ENCODE results near the gene SMTNL1.

The SMTNL1 gene

DNA sequence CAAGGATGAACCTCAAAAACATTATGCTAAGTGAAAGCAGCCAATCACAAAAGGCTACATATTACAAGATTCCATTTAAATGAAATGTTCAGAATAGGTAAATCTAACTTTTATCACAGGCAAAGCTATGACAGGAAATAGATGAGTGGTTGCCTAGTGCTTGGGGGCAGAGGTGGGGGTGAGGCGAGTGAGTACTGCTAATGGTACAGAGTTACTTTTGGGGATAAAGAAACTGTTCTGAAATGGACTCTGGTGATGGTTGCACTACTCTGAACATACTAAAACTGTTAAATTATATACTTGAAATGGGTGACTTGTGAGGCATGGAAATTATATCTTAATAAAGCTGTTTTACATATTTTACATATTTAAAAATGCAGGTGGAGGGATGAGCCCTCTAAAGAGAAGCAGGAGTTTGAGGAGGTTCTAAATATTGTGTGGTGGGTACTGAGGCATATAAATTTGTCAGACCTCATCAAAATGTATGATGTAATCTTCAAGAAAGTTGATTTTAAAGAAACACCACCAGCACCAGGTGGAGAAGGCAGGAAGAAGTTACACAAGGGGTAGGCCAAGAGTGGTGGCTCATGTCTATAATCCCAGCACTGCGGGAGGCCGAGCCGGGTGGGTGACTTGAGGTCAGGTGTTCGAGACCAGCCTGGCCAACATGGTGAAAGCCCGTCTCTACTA is 25.5 kb upstream of the SMTNL1 start:
- no peak overlapping the region for H3K27ac ChIP-seq (ENCODE audit: low read depth, low read length, severe bottlenecking)
- H3K4me1 ChIP-seq (ENCODE audit: control insufficient read depth, insufficient read depth, low read length, poor library complexity, severe bottlenecking) = peaks cover 6% of the 10 kb centered on the region
- 90 to 98% methylated on average over 5 of the region's 6 CpGs for WGBS, 2 experiments (ENCODE audit: insufficient coverage in 2 of 2)
- H3K36me3 ChIP-seq (ENCODE audit: control insufficient read depth, insufficient read depth, low read length) = no peaks in the 10 kb centered on the region
- no peak overlapping the region for H3K4me3 ChIP-seq (ENCODE audit: extremely low read depth, insufficient read depth, low read length, poor library complexity, severe bottlenecking)
- H3K9me3 ChIP-seq (ENCODE audit: control insufficient read depth, low read length) = no peaks in the 10 kb centered on the region

DNA sequence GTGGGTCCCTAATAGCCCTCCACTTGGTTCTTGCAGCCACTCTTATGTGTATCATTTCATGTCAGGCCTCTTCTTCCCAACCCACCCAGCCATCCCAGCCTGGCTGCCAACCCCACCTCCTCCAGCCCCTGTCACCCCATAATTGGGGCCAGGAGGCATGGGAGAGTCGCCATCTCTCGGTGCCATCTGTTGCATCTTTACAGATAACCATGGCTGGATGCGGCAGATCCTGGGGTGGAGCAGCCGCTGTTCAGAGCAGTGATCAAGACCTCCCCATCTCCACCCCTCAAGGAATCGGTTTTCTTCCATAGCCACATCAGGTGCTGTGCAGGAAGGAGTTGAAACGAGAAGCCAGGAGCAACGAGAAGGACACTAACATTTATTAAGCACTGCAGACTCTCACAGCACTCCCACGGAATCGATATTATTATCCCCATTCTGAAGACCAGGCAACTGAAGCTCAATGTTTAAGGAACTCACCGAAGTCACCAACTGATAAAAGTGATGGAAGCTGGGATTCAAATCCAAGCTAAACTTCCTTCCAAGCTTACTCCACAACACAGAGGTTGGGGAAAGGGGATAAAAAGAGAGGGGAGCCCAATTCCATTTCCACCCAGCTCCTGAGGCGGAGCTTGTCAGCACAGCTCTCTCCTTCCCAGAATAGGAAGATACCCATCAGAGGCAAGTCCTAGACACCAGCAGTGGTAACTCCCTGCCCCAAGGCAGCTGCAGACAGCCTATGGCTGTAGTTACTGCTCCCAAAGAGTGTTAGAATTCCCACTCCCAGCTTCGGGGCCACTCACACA is 24.5 kb upstream of the SMTNL1 start:
- Histone ChIP-seq H3K4me3 (ENCODE audit: extremely low read depth, insufficient read depth, low read length, poor library complexity, severe bottlenecking) (no peak overlapping the region), H3K9me3 (ENCODE audit: control insufficient read depth, low read length) (no peaks in the 10 kb centered on the region), H3K27ac (ENCODE audit: low read depth, low read length, severe bottlenecking) (no peak overlapping the region), H3K36me3 (ENCODE audit: control insufficient read depth, insufficient read depth, low read length) (no peaks in the 10 kb centered on the region), H3K4me1 (ENCODE audit: control insufficient read depth, insufficient read depth, low read length, poor library complexity, severe bottlenecking) (peaks cover 6% of the 10 kb centered on the region)
- WGBS, 2 experiments (ENCODE audit: insufficient coverage in 2 of 2) = 84 to 100% methylated on average over 4 to 7 of the region's 12 CpGs

DNA sequence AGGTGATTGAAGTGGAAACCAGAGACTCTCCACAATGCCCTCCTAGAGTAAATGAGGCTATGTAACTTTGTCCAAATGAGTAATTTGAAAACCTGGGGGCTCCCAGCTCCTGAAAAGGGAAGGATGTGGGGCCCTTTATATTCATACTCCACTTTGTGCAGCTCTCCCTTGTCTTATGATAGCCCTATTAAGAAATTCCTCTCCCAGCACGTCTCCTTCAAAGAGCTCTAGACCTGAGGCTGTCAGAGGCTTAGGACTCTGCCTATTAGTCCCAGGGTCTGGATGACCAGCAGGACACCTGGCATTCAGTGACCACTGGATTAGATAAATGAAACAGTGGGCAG is 24.0 kb upstream of the SMTNL1 start:
- peaks cover 6% of the 10 kb centered on the region for H3K4me1 ChIP-seq (ENCODE audit: control insufficient read depth, insufficient read depth, low read length, poor library complexity, severe bottlenecking)
- 78% methylated on average over 1 of the region's 1 CpG; no CpG with 5 or more reads in 1 of the 2 experiments for WGBS, 2 experiments (ENCODE audit: insufficient coverage in 2 of 2)

DNA sequence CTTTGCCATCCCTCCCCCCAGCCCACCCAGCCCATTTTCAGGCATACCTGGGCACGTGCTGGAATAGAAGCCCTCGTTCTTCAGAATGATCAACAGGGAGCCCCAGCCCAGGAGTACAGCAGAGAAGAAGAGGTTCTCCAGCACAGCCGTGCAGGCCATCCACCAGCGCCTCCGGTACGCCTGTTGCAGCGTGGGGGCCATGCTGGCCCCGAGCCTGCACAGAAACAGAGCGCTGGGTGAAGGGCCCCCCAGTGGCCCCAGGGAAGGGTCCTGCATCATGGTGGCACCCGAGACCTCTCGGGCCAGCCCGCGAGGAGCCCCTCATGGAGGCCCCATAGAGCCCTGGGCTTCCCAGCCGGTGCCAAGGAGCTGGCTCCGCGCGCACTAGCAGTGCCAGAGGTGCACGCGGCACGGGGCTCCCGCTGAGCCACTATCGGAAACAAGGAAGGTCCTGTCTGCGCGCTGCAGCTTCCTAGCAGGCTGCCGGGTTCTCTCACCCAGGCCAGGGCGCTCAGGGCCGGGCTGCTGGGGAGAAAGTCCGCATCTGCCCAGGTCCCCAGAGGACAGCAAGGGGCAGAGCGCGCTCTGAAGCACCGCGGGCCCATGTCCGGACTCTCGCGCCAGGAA is 23.4 kb upstream of the SMTNL1 start:
- H3K36me3 ChIP-seq (ENCODE audit: control insufficient read depth, insufficient read depth, low read length) = no peaks in the 10 kb centered on the region
- H3K9me3 ChIP-seq (ENCODE audit: control insufficient read depth, low read length) = no peaks in the 10 kb centered on the region
- 16 to 17% methylated on average over 32 to 35 of the region's 35 CpGs for WGBS, 2 experiments (ENCODE audit: insufficient coverage in 2 of 2)
- peak overlapping the region; percentile 59 for H3K4me3 ChIP-seq (ENCODE audit: extremely low read depth, insufficient read depth, low read length, poor library complexity, severe bottlenecking)
- no peak overlapping the region for H3K27ac ChIP-seq (ENCODE audit: low read depth, low read length, severe bottlenecking)
- peaks cover 6% of the 10 kb centered on the region for H3K4me1 ChIP-seq (ENCODE audit: control insufficient read depth, insufficient read depth, low read length, poor library complexity, severe bottlenecking)

More for the DNA sequence above, 24.0 kb upstream of the SMTNL1 start:
- H3K36me3 ChIP-seq (ENCODE audit: control insufficient read depth, insufficient read depth, low read length) = no peaks in the 10 kb centered on the region
- H3K4me3 ChIP-seq (ENCODE audit: extremely low read depth, insufficient read depth, low read length, poor library complexity, severe bottlenecking) = no peak overlapping the region
- H3K27ac ChIP-seq (ENCODE audit: low read depth, low read length, severe bottlenecking) = no peak overlapping the region
- H3K9me3 ChIP-seq (ENCODE audit: control insufficient read depth, low read length) = no peaks in the 10 kb centered on the region

DNA sequence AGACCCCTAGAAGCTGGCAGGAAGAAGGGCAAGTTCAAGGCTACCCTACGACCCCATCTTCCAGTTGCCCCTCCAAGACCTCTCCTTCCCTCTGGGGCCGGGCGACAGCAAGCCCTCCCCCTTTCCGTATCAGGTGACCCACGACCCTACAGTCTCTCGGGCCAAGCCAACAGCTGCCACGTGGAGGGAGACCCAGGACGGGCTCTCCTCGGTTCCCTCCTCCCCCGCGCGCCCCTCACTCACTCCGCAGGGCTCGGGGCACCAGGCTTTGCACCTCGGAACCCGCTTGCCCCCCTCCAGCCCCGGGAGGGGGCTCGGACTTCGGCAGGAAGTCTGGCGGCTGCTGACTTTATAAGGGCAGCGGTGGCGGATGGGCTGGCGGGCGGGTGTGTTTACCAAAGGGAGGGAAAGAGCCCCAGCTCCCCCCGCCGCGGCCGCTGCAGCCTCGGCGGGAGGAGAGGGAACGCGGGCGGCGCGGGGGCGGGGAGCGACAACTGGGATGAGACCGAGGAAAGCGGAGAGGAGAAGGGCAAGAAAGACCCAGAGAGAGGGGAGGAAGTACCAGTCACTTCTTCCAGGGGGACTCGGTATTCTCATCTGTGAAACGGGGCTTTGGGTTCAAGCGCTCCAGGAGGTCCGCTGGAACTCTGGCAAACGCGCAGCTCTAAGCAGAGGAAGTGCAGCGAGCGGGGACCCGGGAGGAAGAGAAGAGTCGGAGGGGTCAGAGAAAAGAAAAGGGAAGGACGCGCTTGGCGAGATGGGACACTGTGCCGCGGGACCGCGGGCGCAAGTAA is 22.7 kb upstream of the SMTNL1 start:
- Histone ChIP-seq H3K4me3 (ENCODE audit: extremely low read depth, insufficient read depth, low read length, poor library complexity, severe bottlenecking) (peak overlapping the region; percentile 59), H3K4me1 (ENCODE audit: control insufficient read depth, insufficient read depth, low read length, poor library complexity, severe bottlenecking) (peaks cover 6% of the 10 kb centered on the region), H3K36me3 (ENCODE audit: control insufficient read depth, insufficient read depth, low read length) (no peaks in the 10 kb centered on the region), H3K9me3 (ENCODE audit: control insufficient read depth, low read length) (no peaks in the 10 kb centered on the region), H3K27ac (ENCODE audit: low read depth, low read length, severe bottlenecking) (no peak overlapping the region)
- 0% methylated on average over 9 to 39 of the region's 57 CpGs for WGBS, 2 experiments (ENCODE audit: insufficient coverage in 2 of 2)

DNA sequence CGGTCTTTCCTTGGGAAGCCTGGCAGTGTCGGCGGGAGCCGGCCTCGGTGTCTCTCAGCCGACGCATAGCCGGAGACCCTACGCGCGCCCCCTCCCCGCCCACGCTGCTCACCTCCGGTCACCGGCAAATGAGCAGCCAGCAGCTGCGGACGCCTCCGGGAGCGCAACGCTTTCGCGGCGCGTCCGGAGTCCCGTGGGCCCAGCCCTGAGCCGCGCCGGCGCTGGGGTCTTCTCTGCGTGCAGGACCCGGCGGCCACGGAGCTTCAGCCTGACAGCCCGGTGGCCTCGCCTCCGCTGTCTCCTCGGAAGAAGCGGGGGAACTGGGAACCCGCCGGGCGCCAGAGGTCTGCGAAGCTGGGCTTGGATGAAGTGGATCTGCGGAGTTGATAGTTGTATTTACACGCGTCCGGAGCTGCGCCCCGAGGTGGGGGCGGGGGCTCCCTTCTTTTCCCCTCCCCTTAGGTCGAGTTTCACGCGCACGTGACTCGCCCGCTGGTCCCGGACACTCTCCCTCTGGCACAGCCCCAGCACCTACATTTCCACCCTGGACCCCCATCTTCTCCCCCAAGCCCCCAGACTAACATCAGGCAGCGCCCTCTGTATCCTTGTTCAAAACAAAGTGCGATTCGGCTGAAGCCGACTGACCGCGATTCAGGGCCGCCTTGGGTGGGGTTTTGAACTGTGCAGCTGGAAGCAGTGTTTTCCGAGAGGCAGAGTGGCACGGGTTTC is 21.9 kb upstream of the SMTNL1 start, which contains the start of gene SLC43A1:
TSS of gene SLC43A1 (minus strand) at position 371 of the 729 bp plus-strand sequence. CDS start 1,591 bp downstream, outside the sequence.
- Histone ChIP-seq H3K27ac (ENCODE audit: low read depth, low read length, severe bottlenecking) (no peak within 1 kb of the TSS), H3K9me3 (ENCODE audit: control insufficient read depth, low read length) (no peaks in the 10 kb centered on the region), H3K4me1 (ENCODE audit: control insufficient read depth, insufficient read depth, low read length, poor library complexity, severe bottlenecking) (peaks cover 6% of the 10 kb centered on the region), H3K36me3 (ENCODE audit: control insufficient read depth, insufficient read depth, low read length) (no peaks in the 10 kb centered on the region), H3K4me3 (ENCODE audit: extremely low read depth, insufficient read depth, low read length, poor library complexity, severe bottlenecking) (peak within 1 kb of the TSS; percentile 59)
- 0% methylated on average over 32 to 43 of the region's 66 CpGs for WGBS, 2 experiments (ENCODE audit: insufficient coverage in 2 of 2)

DNA sequence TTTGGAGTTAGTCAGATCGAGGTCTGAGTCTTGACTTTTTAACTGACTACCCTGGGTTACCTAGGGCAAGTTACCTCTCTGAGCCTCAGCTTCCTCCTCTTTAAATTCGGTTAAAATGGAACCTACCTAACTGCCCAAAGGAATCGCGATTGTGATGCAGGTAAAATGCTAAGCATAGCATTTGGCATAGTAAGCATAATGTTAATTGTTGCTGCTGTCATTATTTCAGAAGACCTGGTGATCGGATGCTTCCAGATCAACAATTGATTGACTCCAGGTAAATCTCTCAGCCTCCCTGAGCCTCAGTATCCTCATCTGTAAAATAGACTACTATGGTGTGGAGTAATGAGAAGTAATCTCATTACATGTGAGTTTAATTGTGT is 21.3 kb upstream of the SMTNL1 start:
- Histone ChIP-seq H3K4me1 (ENCODE audit: control insufficient read depth, insufficient read depth, low read length, poor library complexity, severe bottlenecking) (peaks cover 6% of the 10 kb centered on the region), H3K36me3 (ENCODE audit: control insufficient read depth, insufficient read depth, low read length) (no peaks in the 10 kb centered on the region), H3K4me3 (ENCODE audit: extremely low read depth, insufficient read depth, low read length, poor library complexity, severe bottlenecking) (peak overlapping the region; percentile 59), H3K27ac (ENCODE audit: low read depth, low read length, severe bottlenecking) (no peak overlapping the region), H3K9me3 (ENCODE audit: control insufficient read depth, low read length) (no peaks in the 10 kb centered on the region)
- 0% methylated on average over 1 to 3 of the region's 5 CpGs for WGBS, 2 experiments (ENCODE audit: insufficient coverage in 2 of 2)

DNA sequence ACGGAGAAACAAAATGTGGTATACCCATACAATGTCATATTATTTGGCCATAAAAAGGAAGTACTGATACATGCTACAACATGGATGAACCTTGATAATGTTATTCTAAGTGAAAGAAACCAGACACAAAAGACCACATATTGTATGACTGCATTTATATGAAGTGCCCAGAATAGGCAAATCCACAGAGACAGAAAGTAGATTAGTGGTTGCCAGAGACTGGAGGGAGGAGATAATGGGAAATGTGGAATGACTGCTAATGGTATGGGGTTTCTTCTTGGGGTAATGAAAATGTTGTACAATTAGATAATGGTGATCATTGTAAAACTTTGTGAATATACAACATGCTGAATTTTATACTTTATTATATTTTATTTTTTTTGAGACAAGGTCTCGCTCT is 16.3 kb upstream of the SMTNL1 start:
- H3K9me3 ChIP-seq (ENCODE audit: control insufficient read depth, low read length) = no peaks in the 10 kb centered on the region
- 100% methylated on average over 1 of the region's 2 CpGs; no CpG with 5 or more reads in 1 of the 2 experiments for WGBS, 2 experiments (ENCODE audit: insufficient coverage in 2 of 2)
- no peak overlapping the region for H3K4me3 ChIP-seq (ENCODE audit: extremely low read depth, insufficient read depth, low read length, poor library complexity, severe bottlenecking)
- peaks cover 8% of the 10 kb centered on the region for H3K36me3 ChIP-seq (ENCODE audit: control insufficient read depth, insufficient read depth, low read length)
- no peak overlapping the region for H3K27ac ChIP-seq (ENCODE audit: low read depth, low read length, severe bottlenecking)
- peaks cover under 1% of the 10 kb centered on the region for H3K4me1 ChIP-seq (ENCODE audit: control insufficient read depth, insufficient read depth, low read length, poor library complexity, severe bottlenecking)

DNA sequence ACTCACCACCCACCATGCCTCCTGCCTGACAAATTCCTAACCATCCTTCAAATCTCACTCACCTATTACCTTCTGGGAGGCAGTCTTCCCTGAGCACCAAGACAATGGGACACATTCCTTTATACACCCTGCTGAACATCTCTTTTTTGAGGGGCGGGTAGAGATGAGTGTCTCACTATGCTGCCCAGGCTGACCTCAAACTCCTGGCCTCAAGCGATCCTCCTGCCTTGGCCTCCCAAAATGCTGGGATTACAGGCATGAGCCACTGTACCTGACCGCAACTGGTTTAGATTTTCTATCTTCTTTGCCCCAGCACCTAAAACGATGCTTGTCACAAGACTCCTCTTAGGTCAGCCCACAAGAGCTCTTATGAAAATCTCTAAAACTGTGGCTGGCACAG is 14.0 kb upstream of the SMTNL1 start:
- no peak overlapping the region for H3K27ac ChIP-seq (ENCODE audit: low read depth, low read length, severe bottlenecking)
- WGBS, 2 experiments (ENCODE audit: insufficient coverage in 2 of 2) = 86 to 90% methylated on average over 4 of the region's 4 CpGs
- H3K36me3 ChIP-seq (ENCODE audit: control insufficient read depth, insufficient read depth, low read length) = peaks cover 18% of the 10 kb centered on the region
- H3K9me3 ChIP-seq (ENCODE audit: control insufficient read depth, low read length) = no peaks in the 10 kb centered on the region
- H3K4me1 ChIP-seq (ENCODE audit: control insufficient read depth, insufficient read depth, low read length, poor library complexity, severe bottlenecking) = no peaks in the 10 kb centered on the region
- no peak overlapping the region for H3K4me3 ChIP-seq (ENCODE audit: extremely low read depth, insufficient read depth, low read length, poor library complexity, severe bottlenecking)
